Osteoblast (primary cell): ENCODE data around the gene MAN1C1. TPM values are rescaled to one million over a fixed set of nuclear protein-coding genes. Genes with fewer than 3 reads are reported as not detected.
"Not testable (repeated sequence)": the region's sequence is repeated elsewhere in the genome, so short reads cannot be mapped to it uniquely, and the experiment has no call there.

Experiments used
- DNase-seq: peaks from one replicate; pipeline ENCODE4 v3.0.0; 2011; ENCODE audit warnings: low spot score, mixed read lengths; ENCODE audit not compliant: insufficient read length; ENCODE audit errors: missing footprints
- H2AFZ ChIP-seq: 2 replicates; pipeline ENCODE4 v1.6.0; 2011; ENCODE audit warnings: mild to moderate bottlenecking, low read length
- H3K27ac ChIP-seq: 2 replicates; pipeline ENCODE4 v1.5.1; 2011; ENCODE audit warnings: mild to moderate bottlenecking, low read depth, low read length, moderate library complexity
- H3K27me3 ChIP-seq: 2 replicates; pipeline ENCODE4 v1.6.0; 2012; ENCODE audit warnings: mild to moderate bottlenecking, control low read depth, inconsistent platforms, low read length, moderate library complexity; ENCODE audit not compliant: insufficient read depth
- H3K36me3 ChIP-seq: 2 replicates; pipeline ENCODE4 v1.5.1; 2011; ENCODE audit warnings: mild to moderate bottlenecking, low read length, control low read depth, moderate library complexity; ENCODE audit not compliant: insufficient read depth
- H3K4me1 ChIP-seq: 2 replicates; pipeline ENCODE4 v1.5.1; 2011; ENCODE audit warnings: mild to moderate bottlenecking, low read length, control low read depth, moderate library complexity; ENCODE audit not compliant: insufficient read depth
- H3K4me2 ChIP-seq: 2 replicates; pipeline ENCODE4 v1.6.0; 2011; ENCODE audit warnings: mild to moderate bottlenecking, low read length; ENCODE audit not compliant: insufficient read depth
- H3K4me3 ChIP-seq: fragments of 200-600 bp; sonication (generic); 3 replicates; pipeline ENCODE4 v1.5.1; 2012; ENCODE audit warnings: mild to moderate bottlenecking, low read length, inconsistent platforms; ENCODE audit not compliant: insufficient read depth
- H3K79me2 ChIP-seq: 2 replicates; pipeline ENCODE4 v1.6.0; 2012; ENCODE audit warnings: mild to moderate bottlenecking, low read length, control low read depth, inconsistent platforms; ENCODE audit not compliant: insufficient read depth
- H3K9me3 ChIP-seq: 2 replicates; pipeline ENCODE4 v1.5.1; 2011; ENCODE audit warnings: low read depth, low read length, control low read depth
- H4K20me1 ChIP-seq: 2 replicates; pipeline ENCODE4 v1.6.0; 2012; ENCODE audit warnings: mild to moderate bottlenecking, low read length, control low read depth; ENCODE audit not compliant: insufficient read depth
- CTCF ChIP-seq: IDR thresholded peaks from 2 replicates; pipeline ENCODE4 v1.5.1; 2011; ENCODE audit warnings: mild to moderate bottlenecking, low read depth, low read length, moderate library complexity; ENCODE audit errors: extremely low read depth
- total RNA-seq: library from RNA; depleted of rRNA; stranded (reverse); fragments of >200 nt; gene quantifications from 2 replicates; pipeline ENCODE4 v1.2.3, GENCODE V29; 2012

Gene MAN1C1
- total RNA-seq, 1 donor, result 16.3 TPM

- H3K4me1 ChIP-seq, result peaks cover 3% of the 10 kb centered on the region
Observed at GRCh38 chr1:25634896-25635295, 18.3 kb downstream of the MAN1C1 start.

DNA sequence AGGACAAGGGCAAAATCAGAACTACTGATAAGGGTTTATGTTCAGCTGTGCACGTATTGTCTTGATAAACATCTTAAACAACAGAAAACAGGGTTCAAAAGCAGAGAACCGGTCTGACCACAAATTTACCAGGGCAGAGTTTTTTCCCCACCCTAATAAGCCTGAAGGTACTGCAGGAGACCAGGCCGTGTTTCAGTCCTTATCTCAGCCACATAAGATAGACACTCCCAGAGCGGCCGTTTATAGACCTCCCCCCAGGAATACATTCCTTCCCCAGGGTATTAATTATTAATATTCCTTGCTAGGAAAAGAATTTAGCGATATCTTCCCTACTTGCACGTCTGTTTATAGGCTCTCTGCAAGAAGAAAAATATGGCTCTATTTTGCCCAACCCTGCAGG is 19.6 kb downstream of the MAN1C1 start:
- not testable (repeated sequence) for H3K4me1 ChIP-seq, H3K4me3 ChIP-seq, H3K9me3 ChIP-seq, H3K4me2 ChIP-seq, H3K79me2 ChIP-seq, H2AFZ ChIP-seq, H3K27ac ChIP-seq, H3K36me3 ChIP-seq, H4K20me1 ChIP-seq, DNase-seq
- H3K27me3 ChIP-seq, result peaks cover 42% of the 10 kb centered on the region

More at GRCh38 chr1:25634896-25635295, 18.3 kb downstream of the MAN1C1 start:
- peaks cover 36% of the 10 kb centered on the region for H3K27me3 ChIP-seq
- H3K4me3 ChIP-seq, result no peak overlapping the region
- no peaks in the 10 kb centered on the region for H4K20me1 ChIP-seq
- no peak overlapping the region for H3K4me2 ChIP-seq
- TF ChIP-seq CTCF, result no peak
- peaks cover 3% of the 10 kb centered on the region for H3K9me3 ChIP-seq
- no peaks in the 10 kb centered on the region for H3K36me3 ChIP-seq
- H3K27ac ChIP-seq, result no peak overlapping the region
- H3K79me2 ChIP-seq, result no peaks in the 10 kb centered on the region
- DNase-seq, result no peak
- no peak overlapping the region for H2AFZ ChIP-seq

- Histone ChIP-seq H3K27ac (no peak overlapping the region), H2AFZ (no peak overlapping the region), H3K4me1 (peaks cover 13% of the 10 kb centered on the region), H3K79me2 (no peaks in the 10 kb centered on the region), H3K4me2 (no peak overlapping the region), H3K4me3 (no peak overlapping the region), H4K20me1 (no peaks in the 10 kb centered on the region), H3K27me3 (peaks cover 50% of the 10 kb centered on the region), H3K9me3 (peaks cover under 1% of the 10 kb centered on the region), H3K36me3 (no peaks in the 10 kb centered on the region)
- no peak for TF ChIP-seq CTCF
- no peak for DNase-seq
Observed at GRCh38 chr1:25640646-25641328, 24.2 kb downstream of the MAN1C1 start.

- Histone ChIP-seq H3K4me3 (no peak overlapping the region), H3K27ac (no peak overlapping the region), H3K36me3 (no peaks in the 10 kb centered on the region), H2AFZ (no peak overlapping the region), H3K9me3 (no peaks in the 10 kb centered on the region), H3K27me3 (peaks cover 55% of the 10 kb centered on the region), H3K79me2 (no peaks in the 10 kb centered on the region), H3K4me1 (peaks cover 13% of the 10 kb centered on the region), H4K20me1 (no peaks in the 10 kb centered on the region), H3K4me2 (no peak overlapping the region)
- TF ChIP-seq CTCF, result no peak
- DNase-seq, result no peak
Observed at GRCh38 chr1:25641329-25641725, 24.7 kb downstream of the MAN1C1 start.
